ENCODE results near the gene FBLIM1. TPM values are rescaled to one million over a fixed set of nuclear protein-coding genes. Genes with fewer than 3 reads are reported as not detected.

Gene FBLIM1
- total RNA-seq, 3 donors from 2014 or later = 17.4 to 73.4 (median 42.6) TPM

DNA sequence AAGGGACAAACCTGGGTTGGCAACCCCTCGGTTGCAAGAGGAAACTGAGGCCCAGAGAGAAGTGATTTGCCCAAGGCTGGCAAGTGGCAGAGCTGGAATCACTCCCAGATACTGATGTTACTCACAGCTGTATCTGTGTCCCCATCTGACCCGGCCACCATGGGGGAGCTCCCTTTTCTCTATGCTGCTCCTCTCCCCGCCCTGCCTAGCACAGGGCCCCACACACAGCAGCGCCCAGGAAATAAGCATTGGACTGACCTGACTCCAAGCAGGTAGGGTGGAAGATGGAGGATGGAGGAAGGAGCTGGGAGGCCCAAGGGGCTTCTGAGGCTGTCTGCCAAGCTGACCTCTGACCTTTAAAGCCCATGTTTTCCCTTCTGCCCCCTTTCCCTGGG is 3.0 kb upstream of the FBLIM1 start:
- no peak for TF ChIP-seq POLR2AphosphoS5 (IDR thresholded peaks at IDR 0.05)
- no peak for TF ChIP-seq POLR2A (IDR thresholded peaks at IDR 0.05)
- TF ChIP-seq, protein P1, sequence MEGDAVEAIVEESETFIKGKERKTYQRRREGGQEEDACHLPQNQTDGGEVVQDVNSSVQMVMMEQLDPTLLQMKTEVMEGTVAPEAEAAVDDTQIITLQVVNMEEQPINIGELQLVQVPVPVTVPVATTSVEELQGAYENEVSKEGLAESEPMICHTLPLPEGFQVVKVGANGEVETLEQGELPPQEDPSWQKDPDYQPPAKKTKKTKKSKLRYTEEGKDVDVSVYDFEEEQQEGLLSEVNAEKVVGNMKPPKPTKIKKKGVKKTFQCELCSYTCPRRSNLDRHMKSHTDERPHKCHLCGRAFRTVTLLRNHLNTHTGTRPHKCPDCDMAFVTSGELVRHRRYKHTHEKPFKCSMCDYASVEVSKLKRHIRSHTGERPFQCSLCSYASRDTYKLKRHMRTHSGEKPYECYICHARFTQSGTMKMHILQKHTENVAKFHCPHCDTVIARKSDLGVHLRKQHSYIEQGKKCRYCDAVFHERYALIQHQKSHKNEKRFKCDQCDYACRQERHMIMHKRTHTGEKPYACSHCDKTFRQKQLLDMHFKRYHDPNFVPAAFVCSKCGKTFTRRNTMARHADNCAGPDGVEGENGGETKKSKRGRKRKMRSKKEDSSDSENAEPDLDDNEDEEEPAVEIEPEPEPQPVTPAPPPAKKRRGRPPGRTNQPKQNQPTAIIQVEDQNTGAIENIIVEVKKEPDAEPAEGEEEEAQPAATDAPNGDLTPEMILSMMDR (IDR thresholded peaks at IDR 0.05) = no peak
- no peak for DNase-seq (ENCODE audit: low spot score in 2 of 2)
- no peak overlapping the region for H3K4me3 ChIP-seq
- intact Hi-C loops (cut with DNase I; ENCODE audit: low total_unique reads) = no loop called here
- no peaks in the 10 kb centered on the region for H3K27me3 ChIP-seq
- H3K4me1 ChIP-seq = peaks cover under 1 to 22% of the 10 kb centered on the region in 2 donors
- peak overlapping the region; percentile 80 to 93 for H3K27ac ChIP-seq
- no peaks in the 10 kb centered on the region for H3K36me3 ChIP-seq
- H3K9me3 ChIP-seq = no peaks in the 10 kb centered on the region

DNA sequence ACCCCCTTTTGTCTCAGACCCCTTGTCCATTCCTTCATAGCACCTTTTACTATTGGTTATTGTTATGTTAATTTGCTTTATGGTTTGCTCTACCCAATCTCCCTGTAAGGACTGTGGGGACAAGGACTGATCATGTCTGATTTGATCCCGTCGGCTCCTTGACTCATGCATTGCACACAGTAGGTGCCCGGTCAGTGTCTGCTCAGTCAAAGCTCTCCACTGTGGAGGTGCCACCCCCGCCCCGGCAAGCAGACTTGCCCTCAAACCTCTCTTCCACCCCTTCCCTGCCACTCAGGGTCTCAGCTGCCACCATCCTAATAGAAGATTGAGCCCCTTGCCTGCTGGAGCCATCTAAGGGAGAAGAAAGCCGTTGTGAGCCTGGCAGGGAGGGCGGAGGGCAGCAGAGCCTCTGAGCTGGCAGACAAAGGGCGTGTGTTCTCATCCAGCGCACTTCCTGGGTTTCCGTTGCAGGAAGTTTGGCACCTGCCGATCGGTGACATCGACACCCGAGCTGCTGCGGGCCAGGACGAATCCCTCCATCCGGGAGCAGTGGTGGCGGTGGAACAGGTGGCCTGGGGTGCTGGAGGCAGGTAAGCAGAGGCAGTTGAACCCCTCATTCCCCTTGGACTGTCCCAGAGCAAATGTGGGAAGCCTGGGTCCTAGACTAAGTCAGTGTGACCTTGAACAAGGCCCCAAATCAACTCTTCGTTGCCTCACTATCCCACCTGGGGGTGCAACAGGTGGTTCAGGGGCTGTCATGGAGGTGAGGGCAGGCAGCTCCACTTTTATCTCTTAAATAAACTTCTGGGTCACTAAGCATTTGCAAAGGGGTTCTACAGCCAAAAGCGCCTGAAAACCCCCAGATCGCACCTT is 2.2 kb upstream of the FBLIM1 start:
- peaks cover 5 to 22% of the 10 kb centered on the region in 2 donors for H3K4me1 ChIP-seq
- H3K9me3 ChIP-seq = no peaks in the 10 kb centered on the region
- intact Hi-C loops (cut with DNase I; ENCODE audit: low total_unique reads) = no loop called here
- peak overlapping the region; percentile 80 to 93 for H3K27ac ChIP-seq
- TF ChIP-seq POLR2A (IDR thresholded peaks at IDR 0.05) (no peak), POLR2AphosphoS5 (IDR thresholded peaks at IDR 0.05) (peak in 2 of 3 donors; percentile 21 to 63)
- no peaks in the 10 kb centered on the region for H3K27me3 ChIP-seq
- H3K36me3 ChIP-seq = no peaks in the 10 kb centered on the region
- H3K4me3 ChIP-seq = peak overlapping the region in 2 of 3 donors; percentile 86 to 96
- DNase-seq (ENCODE audit: low spot score in 2 of 2) = peak; percentile 66 to 72

DNA sequence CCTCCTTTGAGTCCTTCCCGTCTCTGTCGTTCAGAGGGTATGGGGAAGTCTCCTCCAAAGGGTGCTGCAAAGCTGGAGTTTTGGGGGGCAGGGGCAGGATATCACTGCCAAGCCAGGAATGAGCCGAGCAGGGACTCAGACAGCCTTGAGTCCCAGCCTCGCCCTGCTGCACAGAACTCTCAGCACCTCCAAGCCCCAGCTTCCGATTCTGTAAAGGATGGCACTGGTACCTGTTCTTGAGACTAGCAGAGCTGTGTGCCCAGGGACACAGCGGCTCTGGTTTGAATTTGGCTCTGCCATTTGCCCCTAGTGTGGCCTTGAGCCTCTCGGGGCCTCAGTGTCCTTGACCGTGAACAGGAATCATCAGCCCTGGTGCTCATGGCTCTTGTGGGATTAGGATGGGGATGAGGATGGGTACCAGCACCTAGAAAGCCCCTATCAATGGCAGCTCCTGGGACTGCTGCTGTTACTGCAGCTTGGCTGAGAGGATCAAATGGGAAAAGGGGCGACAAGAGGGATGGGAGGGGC is 1.5 kb upstream of the FBLIM1 start:
- TF ChIP-seq, protein P1 (IDR thresholded peaks at IDR 0.05) = no peak
- TF ChIP-seq POLR2AphosphoS5 (IDR thresholded peaks at IDR 0.05) = no peak
- TF ChIP-seq POLR2A (IDR thresholded peaks at IDR 0.05) = no peak
- peaks cover 5 to 22% of the 10 kb centered on the region in 2 donors for H3K4me1 ChIP-seq
- H3K27me3 ChIP-seq = no peaks in the 10 kb centered on the region
- no peak for DNase-seq (ENCODE audit: low spot score in 2 of 2)
- H3K36me3 ChIP-seq = no peaks in the 10 kb centered on the region
- no peaks in the 10 kb centered on the region for H3K9me3 ChIP-seq
- peak overlapping the region in 2 of 3 donors; percentile 86 to 96 for H3K4me3 ChIP-seq
- intact Hi-C loops (cut with DNase I; ENCODE audit: low total_unique reads) = no loop called here
- peak overlapping the region; percentile 80 to 93 for H3K27ac ChIP-seq

DNA sequence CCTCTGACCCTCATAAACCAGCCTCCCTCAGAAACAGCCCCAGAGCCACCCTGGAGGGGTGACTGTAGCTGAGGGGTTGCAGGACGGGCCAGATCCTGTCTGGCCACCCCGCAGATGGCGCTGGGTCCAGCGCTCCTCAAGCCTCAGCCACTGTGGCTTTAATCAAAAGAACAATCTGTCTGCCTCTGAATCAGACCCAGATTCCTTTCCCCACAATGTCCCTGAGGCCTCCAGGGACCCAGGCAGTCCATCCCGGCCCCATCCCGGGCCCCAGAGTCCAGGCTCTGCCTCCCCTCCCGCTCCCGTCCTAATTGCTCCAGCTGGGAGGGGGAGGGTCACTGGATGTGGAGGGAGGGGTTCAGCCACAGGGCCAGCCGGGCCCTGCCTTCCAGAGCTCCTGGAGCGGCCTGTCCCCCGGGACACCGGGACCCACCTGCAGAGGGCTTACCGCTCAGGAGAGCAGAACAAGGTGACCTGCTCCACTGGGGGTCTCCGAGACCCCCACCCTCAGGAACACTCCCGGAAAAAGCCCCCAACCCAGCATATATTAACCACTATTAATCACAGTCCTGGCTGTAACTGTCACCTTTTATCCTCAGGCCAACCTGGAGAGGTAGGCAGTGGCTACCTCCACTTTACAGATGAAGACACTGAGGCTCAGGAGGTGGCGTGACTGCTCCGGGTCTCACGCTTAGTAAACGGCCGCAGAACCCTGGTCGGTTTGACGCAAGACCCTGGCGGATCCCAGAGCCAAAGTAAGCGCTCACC is 836 bp upstream of the FBLIM1 start:
- no peak for TF ChIP-seq POLR2AphosphoS5 (IDR thresholded peaks at IDR 0.05)
- TF ChIP-seq, protein P1 (IDR thresholded peaks at IDR 0.05) = no peak
- no peak for TF ChIP-seq POLR2A (IDR thresholded peaks at IDR 0.05)
- no peak for DNase-seq (ENCODE audit: low spot score in 2 of 2)
- Histone ChIP-seq H3K36me3 (no peaks in the 10 kb centered on the region), H3K4me3 (peak overlapping the region; percentile 58 to 96 (median 86)), H3K4me1 (peaks cover 5 to 22% of the 10 kb centered on the region in 2 donors), H3K9me3 (no peaks in the 10 kb centered on the region), H3K27me3 (no peaks in the 10 kb centered on the region), H3K27ac (peak overlapping the region; percentile 80 to 93)
- intact Hi-C loops (cut with DNase I; ENCODE audit: low total_unique reads) = no loop called here

DNA sequence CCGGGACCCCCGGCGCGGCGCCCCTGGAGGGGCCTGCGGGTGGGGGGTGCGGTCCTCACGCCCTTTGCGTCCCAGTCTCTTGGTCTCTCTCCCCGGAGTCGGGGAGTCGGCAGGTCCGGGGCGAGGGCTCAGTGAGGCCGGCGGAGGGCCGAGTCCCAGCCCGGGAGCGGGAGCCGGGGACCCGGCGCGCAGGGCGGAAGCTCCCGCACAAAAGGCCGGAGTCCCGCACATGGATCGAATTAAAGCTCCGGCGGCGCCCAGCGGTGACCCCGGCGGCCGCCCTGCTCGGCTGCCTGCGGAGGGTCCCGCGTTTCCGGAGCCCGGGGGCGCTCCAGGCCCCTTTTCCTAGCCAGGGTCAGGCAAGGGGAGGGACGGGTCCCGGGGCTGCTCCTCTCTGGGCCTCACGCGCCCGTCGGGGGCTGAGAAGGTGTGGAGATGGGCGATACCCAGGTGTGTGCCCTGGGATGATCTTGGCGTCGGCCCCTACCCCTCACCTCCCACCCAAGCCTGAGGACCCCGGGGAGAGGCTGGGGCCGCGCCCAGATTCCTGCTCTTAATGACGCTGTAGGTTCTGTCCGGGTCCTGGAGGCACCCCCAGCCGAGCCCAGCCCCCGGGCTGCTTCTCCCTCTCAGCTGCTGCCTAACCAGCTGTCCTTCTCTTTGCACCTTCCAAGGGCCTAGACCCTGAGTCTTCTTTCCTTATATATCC is 512 bp downstream of the FBLIM1 start:
- H3K36me3 ChIP-seq = no peaks in the 10 kb centered on the region
- H3K4me3 ChIP-seq = peak overlapping the region; percentile 58 to 96 (median 86)
- TF ChIP-seq POLR2AphosphoS5 (IDR thresholded peaks at IDR 0.05) = no peak
- TF ChIP-seq, protein P1 (IDR thresholded peaks at IDR 0.05) = no peak
- no peak for TF ChIP-seq POLR2A (IDR thresholded peaks at IDR 0.05)
- peak overlapping the region; percentile 80 to 93 for H3K27ac ChIP-seq
- H3K27me3 ChIP-seq = no peaks in the 10 kb centered on the region
- DNase-seq (ENCODE audit: low spot score in 2 of 2) = no peak
- intact Hi-C loops (cut with DNase I; ENCODE audit: low total_unique reads) = no loop called here
- no peaks in the 10 kb centered on the region for H3K9me3 ChIP-seq
- peaks cover 5 to 22% of the 10 kb centered on the region in 2 donors for H3K4me1 ChIP-seq

Data from breast epithelium (tissue), 4 donors.